T-helper 2 cell (primary cell): ENCODE results near the gene WDPCP.
"Not testable (repeated sequence)": the region's sequence is repeated elsewhere in the genome, so short reads cannot be mapped to it uniquely, and the experiment has no call there.

ENCODE experiments used
- DNase-seq, 5 experiments: peaks; one replicate each; pipeline versions ENCODE4 v3.0.0 to v3.0.0-alpha.2; 2012 to 2022

WDPCP gene

GRCh38 chr2:63092401-63092800 lies 495.9 kb downstream of the WDPCP start:
- DNase-seq = no peak

- no peak for DNase-seq
These were observed 501.6 kb downstream of the WDPCP start for GRCh38 chr2:63086687-63087086.

GRCh38 chr2:63081404-63081803 lies 506.9 kb downstream of the WDPCP start:
- DNase-seq = no peak

- DNase-seq = no peak
These were observed 509.2 kb downstream of the WDPCP start for GRCh38 chr2:63078852-63079606.

- DNase-seq = not testable (repeated sequence)
These were observed 513.9 kb downstream of the WDPCP start for GRCh38 chr2:63074399-63074798.

- no peak for DNase-seq
These were observed 514.3 kb downstream of the WDPCP start for GRCh38 chr2:63073994-63074393.

- DNase-seq = no peak
These were observed 516.6 kb downstream of the WDPCP start for GRCh38 chr2:63071664-63072063.
